HepG2 (cell line): ENCODE measurements around the gene OVOL3. TPM values are rescaled to one million over a fixed set of nuclear protein-coding genes. Genes with fewer than 3 reads are reported as not detected.

Experiments
- ATAC-seq: fragments of 200-7000 bp; cut with Tn5 transposase; 3 replicates; pipeline ENCODE4 v1.9.1; 2020; ENCODE audit warnings: mild to moderate bottlenecking, moderate library complexity
- BruUV-seq: library from RNA; stranded (reverse); fragments of 400-500 nt; replicated peaks from 2 replicates; lab custom pipeline; 2021; lab: Mats Ljungman, UMichigan
- CTCF ChIA-PET: fragments of 300-600 bp; formaldehyde crosslinking; extraction: SDS; loops from one replicate; lab custom pipeline; 2021; ENCODE audit warnings: low total read pairs, inconsistent platforms, low intra/inter-chr PET ratio; lab: Yijun Ruan, JAX
- POLR2A ChIA-PET: fragments of 350-600 bp; sonication (Branson Sonifier 250); formaldehyde crosslinking; loops from one replicate; lab custom pipeline; 2020; ENCODE audit warnings: antibody characterized with exemption, inconsistent platforms; lab: Yijun Ruan, JAX
- DNase-seq: peaks from one replicate; pipeline ENCODE4 v3.0.0-alpha.2; 2015; ENCODE audit warnings: low spot score
- FAIRE-seq: peaks from 3 replicates; lab custom pipeline; 2011; peaks lifted over from hg19 to GRCh38; lab: Jason Lieb, UNC
- H2AFZ ChIP-seq: one replicate; pipeline ENCODE4 v1.6.1; 2011; ENCODE audit warnings: low read length, inconsistent platforms
- H3K27ac ChIP-seq: fragments of 300-600 bp; 3 replicates; pipeline ENCODE4 v1.8.0; 2011; ENCODE audit warnings: mixed run types, mild to moderate bottlenecking, mixed read lengths, low read length, inconsistent platforms; ENCODE audit not compliant: insufficient read depth; ENCODE audit errors: extremely low read length
- H3K27me3 ChIP-seq, 2 experiments: fragments of 200-600 bp in 1 of 2; 2 replicates in 1 of 2; 3 replicates in 1 of 2; pipeline versions ENCODE4 v1.6.0 to v1.8.0; 2011; ENCODE audit warnings: low read length in 2 of 2, mild to moderate bottlenecking in 2 of 2, moderate library complexity in 2 of 2, inconsistent platforms in 1 of 2; ENCODE audit not compliant: insufficient read depth in 2 of 2, control insufficient read depth in 1 of 2
- H3K36me3 ChIP-seq, 2 experiments: fragments of 200-600 bp in 1 of 2; replicated peaks in 1 of 2; 2 replicates in 1 of 2; 3 replicates in 1 of 2; pipeline versions ENCODE4 v1.5.1 to v1.8.0; 2011; ENCODE audit warnings: low read length in 2 of 2, inconsistent platforms in 1 of 2; ENCODE audit not compliant: insufficient read depth in 2 of 2, control insufficient read depth in 1 of 2
- H3K4me1 ChIP-seq: 2 replicates; pipeline ENCODE4 v1.5.1; 2012; ENCODE audit warnings: low read length, inconsistent platforms; ENCODE audit not compliant: insufficient read depth
- H3K4me2 ChIP-seq: 2 replicates; pipeline ENCODE4 v1.6.0; 2011; ENCODE audit warnings: low read depth, low read length, inconsistent platforms
- H3K4me3 ChIP-seq, 3 experiments: fragments of 200-600 bp in 1 of 3; sonication (generic), shearing (Covaris generic) in 1 of 3; replicated peaks in 1 of 3; 2 replicates each; pipeline ENCODE4 v1.5.1; 2011 to 2016; ENCODE audit warnings: low read length in 3 of 3, inconsistent platforms in 2 of 3, low read depth in 2 of 3, mild to moderate bottlenecking in 2 of 3, control low read depth in 1 of 3, mixed read lengths in 1 of 3; ENCODE audit not compliant: insufficient read depth in 1 of 3
- H3K79me2 ChIP-seq: one replicate; pipeline ENCODE4 v1.6.1; 2011; ENCODE audit warnings: low read length, inconsistent platforms; ENCODE audit not compliant: insufficient read depth
- H3K9ac ChIP-seq: 2 replicates; pipeline ENCODE4 v1.6.0; 2011; ENCODE audit warnings: mild to moderate bottlenecking, low read depth, low read length, inconsistent platforms; ENCODE audit not compliant: insufficient read depth
- H3K9me3 ChIP-seq: 2 replicates; pipeline ENCODE4 v1.5.1; 2012; ENCODE audit warnings: mild to moderate bottlenecking, low read length
- H4K20me1 ChIP-seq: 2 replicates; pipeline ENCODE4 v1.6.0; 2011; ENCODE audit warnings: inconsistent platforms, mild to moderate bottlenecking, low read length, moderate library complexity; ENCODE audit not compliant: insufficient read depth
- HNRNPH1 ChIP-seq: fragments of 200-400 bp; formaldehyde crosslinking; optimal IDR thresholded peaks from 2 replicates; pipeline ENCODE3; 2017; ENCODE audit warnings: mild to moderate bottlenecking, low read depth, low read length
- IRX3 ChIP-seq: sonication (generic); formaldehyde crosslinking; IDR thresholded peaks from 2 replicates; pipeline ENCODE4 v1.8.1; 2023; ENCODE audit warnings: mild to moderate bottlenecking, low read depth, missing genetic modification reagents, borderline replicate concordance
- KLF15 ChIP-seq: sonication (generic); formaldehyde crosslinking; IDR thresholded peaks from 2 replicates; pipeline ENCODE4 v1.8.1; 2023; ENCODE audit warnings: borderline replicate concordance, mild to moderate bottlenecking, inconsistent platforms, missing genetic modification reagents, mixed read lengths
- PRPF4 ChIP-seq: fragments of 200-400 bp; formaldehyde crosslinking; IDR thresholded peaks from 2 replicates; pipeline ENCODE4 v1.6.1; 2016; ENCODE audit warnings: low read length, low read depth; ENCODE audit not compliant: poor library complexity, severe bottlenecking
- SMYD3 ChIP-seq: sonication (generic); formaldehyde crosslinking; IDR thresholded peaks from 2 replicates; pipeline ENCODE4 v1.8.1; 2023; ENCODE audit warnings: mild to moderate bottlenecking, missing genetic modification reagents
- SRF ChIP-seq: IDR thresholded peaks from 2 replicates; pipeline ENCODE4 v1.6.1; 2011; ENCODE audit warnings: mild to moderate bottlenecking, low read depth, low read length, moderate library complexity
- TRIM24 ChIP-seq: sonication (generic); formaldehyde crosslinking; IDR thresholded peaks from 2 replicates; pipeline ENCODE4 v1.8.0; 2022; ENCODE audit warnings: mild to moderate bottlenecking, missing genetic modification reagents
- ZNF3 ChIP-seq: IDR thresholded peaks from 2 replicates; pipeline ENCODE4 v1.7.0; 2017; ENCODE audit warnings: inconsistent platforms
- ZNF782 ChIP-seq: sonication (generic); formaldehyde crosslinking; IDR thresholded peaks from 2 replicates; pipeline ENCODE4 v1.4.0; 2020; ENCODE audit warnings: missing genetic modification reagents, mild to moderate bottlenecking, borderline replicate concordance
- WGBS: methylation state at CpG from one replicate; pipeline ENCODE4 v1.1.6; 2017; ENCODE audit warnings: low lambda C conversion rate; 5-methylcytosine and 5-hydroxymethylcytosine counted together
- in situ Hi-C: cut with HindIII; loops from 2 replicates; pipeline ENCODE4 v1.10.0; 2017; ENCODE audit warnings: low pct_unique_long_range_greater_than_20kb; ENCODE audit not compliant: extremely low pct_ligation_motif_present
- intact Hi-C: fragments of 100-400 bp; cut with micrococcal nuclease; formaldehyde crosslinking; loops from one replicate; pipeline ENCODE4 v1.10.0; 2022; ENCODE audit not compliant: unreplicated experiment
- polyA plus RNA-seq, 8 experiments: library from polyadenylated mRNA; depleted of rRNA in 3 of 8; stranded (reverse) in 7 of 8; unstranded in 1 of 8; fragments of >200 nt; fragmentation: Illumina TruSeq in 4 of 8; extraction: Trizol in 4 of 8; gene quantifications; 2 replicates each; pipeline versions ENCODE4 v1.2.1 to v1.2.3, GENCODE V29; 2011 to 2016; ENCODE audit warnings: low read depth in 4 of 8, missing spikeins in 1 of 8, mixed read lengths in 1 of 8; ENCODE audit not compliant: insufficient read depth in 1 of 8
- total RNA-seq, 5 experiments: library from RNA; depleted of rRNA; stranded (reverse); fragments of >200 nt; fragmentation: Illumina TruSeq; extraction: Trizol; gene quantifications; 2 replicates each; pipeline ENCODE4 v1.2.3, GENCODE V29; 2016; ENCODE audit warnings: low read depth in 1 of 5
- TF ChIP-seq, protein P1 (sequence below): sonication (generic); formaldehyde crosslinking; conservative IDR thresholded peaks from 2 replicates; pipeline ENCODE4 v1.8.0; 2022; ENCODE audit warnings: low read depth, missing genetic modification reagents
- TF ChIP-seq, protein P2 (sequence below): IDR thresholded peaks from 2 replicates; pipeline ENCODE4 v1.6.1; 2016; ENCODE audit warnings: missing biosample characterization, missing genetic modification reagents, low read depth
- TF ChIP-seq, protein P3 (sequence below): sonication (generic); formaldehyde crosslinking; IDR thresholded peaks from 2 replicates; pipeline ENCODE4 v1.8.0; 2022; ENCODE audit warnings: mild to moderate bottlenecking, missing genetic modification reagents
- TF ChIP-seq, protein P4 (sequence below): IDR thresholded peaks from 2 replicates; pipeline ENCODE4 v1.6.1; 2016; ENCODE audit warnings: mild to moderate bottlenecking, missing biosample characterization, missing genetic modification reagents

Gene OVOL3
- total and polyA plus RNA-seq, 2 of the 13 experiments (the other 11 are each of a cell fraction or from before 2014, with no cell fraction given): not detected

DNA sequence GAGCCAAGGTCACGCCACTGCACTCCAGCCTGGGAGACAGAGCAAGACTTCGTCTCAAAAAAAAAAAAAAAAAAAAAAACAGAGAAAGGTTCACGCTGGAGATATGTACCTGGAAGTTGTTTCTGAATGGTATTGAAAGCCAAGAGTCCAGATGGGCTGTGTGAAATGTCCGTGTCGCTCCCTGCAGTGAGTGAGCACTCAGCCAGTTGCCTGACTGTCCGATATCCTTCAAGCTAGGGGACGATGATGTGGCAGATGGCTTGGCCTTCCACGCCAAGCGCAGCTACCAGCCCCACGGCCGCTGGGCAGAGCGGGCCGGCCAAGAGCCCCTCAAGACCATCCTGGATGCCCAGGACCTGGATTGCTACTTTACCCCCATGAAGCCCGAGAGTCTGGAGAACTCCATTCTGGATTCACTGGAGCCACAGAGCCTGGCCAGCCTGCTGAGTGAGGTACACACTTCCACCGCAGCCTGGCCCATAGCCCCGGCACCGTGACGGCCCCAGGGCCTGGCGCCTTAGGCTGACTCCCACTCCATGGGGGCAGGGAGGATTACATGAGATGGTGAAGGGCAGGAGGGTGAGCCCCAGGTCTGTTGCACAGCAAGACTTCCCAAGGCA lies 11.7 kb upstream of the OVOL3 start:
- Histone ChIP-seq H3K4me1 (no peaks in the 10 kb centered on the region), H3K27ac (no peak overlapping the region), H3K36me3 (peaks cover 21 to 48% of the 10 kb centered on the region in 2 experiments; a peak in 4 of 5 replicates)
- no TSS peak for BruUV-seq
- TF ChIP-seq SMYD3 (no peak), TRIM24 (CRISPR knock-in tag) (no peak), PRPF4 (no peak), HNRNPH1 (no peak), ZNF782 (CRISPR knock-in tag) (no peak), KLF15 (no peak), SRF (no peak), IRX3 (CRISPR knock-in tag) (no peak), ZNF3 (CRISPR knock-in tag) (no peak)
- TF ChIP-seq, protein P1, sequence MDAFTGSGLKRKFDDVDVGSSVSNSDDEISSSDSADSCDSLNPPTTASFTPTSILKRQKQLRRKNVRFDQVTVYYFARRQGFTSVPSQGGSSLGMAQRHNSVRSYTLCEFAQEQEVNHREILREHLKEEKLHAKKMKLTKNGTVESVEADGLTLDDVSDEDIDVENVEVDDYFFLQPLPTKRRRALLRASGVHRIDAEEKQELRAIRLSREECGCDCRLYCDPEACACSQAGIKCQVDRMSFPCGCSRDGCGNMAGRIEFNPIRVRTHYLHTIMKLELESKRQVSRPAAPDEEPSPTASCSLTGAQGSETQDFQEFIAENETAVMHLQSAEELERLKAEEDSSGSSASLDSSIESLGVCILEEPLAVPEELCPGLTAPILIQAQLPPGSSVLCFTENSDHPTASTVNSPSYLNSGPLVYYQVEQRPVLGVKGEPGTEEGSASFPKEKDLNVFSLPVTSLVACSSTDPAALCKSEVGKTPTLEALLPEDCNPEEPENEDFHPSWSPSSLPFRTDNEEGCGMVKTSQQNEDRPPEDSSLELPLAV (CRISPR knock-in tag): no peak
- TF ChIP-seq, protein P2, sequence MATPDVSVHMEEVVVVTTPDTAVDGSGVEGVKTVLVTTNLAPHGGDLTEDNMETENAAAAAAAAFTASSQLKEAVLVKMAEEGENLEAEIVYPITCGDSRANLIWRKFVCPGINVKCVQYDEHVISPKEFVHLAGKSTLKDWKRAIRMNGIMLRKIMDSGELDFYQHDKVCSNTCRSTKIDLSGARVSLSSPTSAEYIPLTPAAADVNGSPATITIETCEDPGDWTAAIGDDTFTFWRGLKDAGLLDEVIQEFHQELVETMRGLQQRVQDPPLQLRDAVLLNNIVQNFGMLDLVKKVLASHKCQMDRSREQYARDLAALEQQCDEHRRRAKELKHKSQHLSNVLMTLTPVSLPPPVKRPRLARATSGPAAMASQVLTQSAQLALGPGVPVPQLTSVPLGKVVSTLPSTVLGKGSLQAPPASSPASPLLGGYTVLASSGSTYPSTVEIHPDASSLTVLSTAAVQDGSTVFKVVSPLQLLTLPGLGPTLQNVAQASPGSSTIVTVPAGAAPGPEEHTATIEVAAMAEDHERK (CRISPR knock-in tag): no peak
- TF ChIP-seq, protein P3, sequence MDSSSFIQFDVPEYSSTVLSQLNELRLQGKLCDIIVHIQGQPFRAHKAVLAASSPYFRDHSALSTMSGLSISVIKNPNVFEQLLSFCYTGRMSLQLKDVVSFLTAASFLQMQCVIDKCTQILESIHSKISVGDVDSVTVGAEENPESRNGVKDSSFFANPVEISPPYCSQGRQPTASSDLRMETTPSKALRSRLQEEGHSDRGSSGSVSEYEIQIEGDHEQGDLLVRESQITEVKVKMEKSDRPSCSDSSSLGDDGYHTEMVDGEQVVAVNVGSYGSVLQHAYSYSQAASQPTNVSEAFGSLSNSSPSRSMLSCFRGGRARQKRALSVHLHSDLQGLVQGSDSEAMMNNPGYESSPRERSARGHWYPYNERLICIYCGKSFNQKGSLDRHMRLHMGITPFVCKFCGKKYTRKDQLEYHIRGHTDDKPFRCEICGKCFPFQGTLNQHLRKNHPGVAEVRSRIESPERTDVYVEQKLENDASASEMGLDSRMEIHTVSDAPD (CRISPR knock-in tag): no peak
- TF ChIP-seq, protein P4, sequence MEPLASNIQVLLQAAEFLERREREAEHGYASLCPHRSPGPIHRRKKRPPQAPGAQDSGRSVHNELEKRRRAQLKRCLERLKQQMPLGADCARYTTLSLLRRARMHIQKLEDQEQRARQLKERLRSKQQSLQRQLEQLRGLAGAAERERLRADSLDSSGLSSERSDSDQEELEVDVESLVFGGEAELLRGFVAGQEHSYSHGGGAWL (CRISPR knock-in tag): no peak
- TF ChIP-seq, all 625 proteins: peak for 0
- no peak for FAIRE-seq
- Histone ChIP-seq H3K27me3 (no peaks in the 10 kb centered on the region), H3K9ac (no peak overlapping the region), H2AFZ (no peak overlapping the region), H3K4me3 (no peak overlapping the region), H3K4me2 (no peak overlapping the region), H3K9me3 (no peaks in the 10 kb centered on the region), H3K79me2 (no peaks in the 10 kb centered on the region), H4K20me1 (no peaks in the 10 kb centered on the region)
- 86% methylated on average over 10 of the region's 19 CpGs for WGBS
- ChIA-PET CTCF (no interaction called here), POLR2A (interaction anchor here (0.7 kb wide), 1 partner anchor 38 kb away, joined by 3 read pairs; no protein-coding TSS in a partner anchor)
- intact Hi-C loops (no loop called here), in situ Hi-C loops (no loop called here)
- DNase-seq: no peak
- ATAC-seq: no peak
